Right lobe of liver (tissue), 4 donors: Measurements from ENCODE around the gene SLC4A5.

ENCODE experiments used
- POLR2A ChIP-seq: fragments of 450-650 bp; IDR thresholded peaks from one replicate; pipeline ENCODE4 v1.6.1; 2017; ENCODE audit warnings: antibody characterized with exemption, mild to moderate bottlenecking
- TF ChIP-seq, protein P1 (sequence below), 4 donors: fragments of 200-600 bp in 3 of 4; fragments of 450-650 bp in 1 of 4; IDR thresholded peaks; one replicate each; pipeline versions ENCODE4 v1.5.1 to v1.8.0; 2016 to 2022; ENCODE audit warnings: antibody characterized with exemption in 4 of 4, mild to moderate bottlenecking in 2 of 4
- donor health status: DM: no; HTN: no; CAD: no.
- donor health status: DM: no; HTN: no; CAD: no.
- donor health status: DM: no; HTN: yes; CAD: no.

DNA sequence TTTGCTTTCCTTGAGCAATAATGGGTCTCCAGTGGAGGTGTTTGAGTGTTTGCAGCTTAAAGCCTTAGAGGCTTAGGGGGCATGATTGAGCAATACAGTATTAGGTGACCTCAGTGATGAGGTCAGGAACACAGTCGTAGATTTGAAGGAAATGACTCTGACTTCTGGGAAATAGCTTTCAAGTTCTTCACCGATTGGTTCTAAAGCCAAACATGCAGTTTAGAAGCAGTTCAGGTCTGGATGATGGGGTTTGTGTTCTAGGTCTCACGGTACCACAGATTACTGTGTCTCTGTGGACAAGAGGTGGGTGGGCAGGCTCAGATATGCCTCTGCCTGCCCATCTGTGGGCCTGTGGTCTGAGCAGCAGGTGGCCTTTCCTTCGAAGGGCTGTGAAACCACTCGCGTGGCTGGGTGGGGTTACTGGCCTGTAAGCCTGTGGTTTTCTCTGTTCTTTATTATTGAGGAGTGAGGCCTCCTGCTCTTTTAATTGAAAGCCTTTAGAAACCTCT lies 137.0 kb downstream of the SLC4A5 start:
- TF ChIP-seq POLR2A = no peak
- TF ChIP-seq, protein P1, sequence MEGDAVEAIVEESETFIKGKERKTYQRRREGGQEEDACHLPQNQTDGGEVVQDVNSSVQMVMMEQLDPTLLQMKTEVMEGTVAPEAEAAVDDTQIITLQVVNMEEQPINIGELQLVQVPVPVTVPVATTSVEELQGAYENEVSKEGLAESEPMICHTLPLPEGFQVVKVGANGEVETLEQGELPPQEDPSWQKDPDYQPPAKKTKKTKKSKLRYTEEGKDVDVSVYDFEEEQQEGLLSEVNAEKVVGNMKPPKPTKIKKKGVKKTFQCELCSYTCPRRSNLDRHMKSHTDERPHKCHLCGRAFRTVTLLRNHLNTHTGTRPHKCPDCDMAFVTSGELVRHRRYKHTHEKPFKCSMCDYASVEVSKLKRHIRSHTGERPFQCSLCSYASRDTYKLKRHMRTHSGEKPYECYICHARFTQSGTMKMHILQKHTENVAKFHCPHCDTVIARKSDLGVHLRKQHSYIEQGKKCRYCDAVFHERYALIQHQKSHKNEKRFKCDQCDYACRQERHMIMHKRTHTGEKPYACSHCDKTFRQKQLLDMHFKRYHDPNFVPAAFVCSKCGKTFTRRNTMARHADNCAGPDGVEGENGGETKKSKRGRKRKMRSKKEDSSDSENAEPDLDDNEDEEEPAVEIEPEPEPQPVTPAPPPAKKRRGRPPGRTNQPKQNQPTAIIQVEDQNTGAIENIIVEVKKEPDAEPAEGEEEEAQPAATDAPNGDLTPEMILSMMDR (IDR thresholded peaks at IDR 0.05) = no peak
